Fibroblast of lung (primary cell): ENCODE data around the gene ORC1.

Experiments used
- CTCF ChIP-seq, 2 donors: IDR thresholded peaks in 1 of 2; conservative IDR thresholded peaks in 1 of 2; 1 replicate in 1 of 2; 2 replicates in 1 of 2; pipeline ENCODE4 v1.5.1; 2011 to 2012; ENCODE audit warnings: low read length in 2 of 2, control low read depth in 1 of 2, inconsistent platforms in 1 of 2, low read depth in 1 of 2, mild to moderate bottlenecking in 1 of 2
- EZH2 ChIP-seq: IDR thresholded peaks from 2 replicates; pipeline ENCODE4 v1.5.1; 2012; ENCODE audit warnings: low read length, control low read depth, mild to moderate bottlenecking; ENCODE audit errors: missing control alignments

GRCh38 chr1:52323731-52324130 lies 80.5 kb downstream of the ORC1 start:
- no peak for TF ChIP-seq CTCF (conservative IDR thresholded peaks at IDR 0.05 in 1 of 2, IDR thresholded peaks at IDR 0.05 in 1 of 2; ENCODE audit: low read depth in 1 of 2, low read length in 2 of 2)
- no peak for TF ChIP-seq EZH2
